ENCODE results near the gene CDC7. TPM values are rescaled to one million over a fixed set of nuclear protein-coding genes. Genes with fewer than 3 reads are reported as not detected.

Gene CDC7
- total and polyA plus RNA-seq, 9 of the 15 experiments (the other 6 are each of a cell fraction or from before 2014, with no cell fraction given): 22.3 to 66.8 (median 44.2) TPM

DNA sequence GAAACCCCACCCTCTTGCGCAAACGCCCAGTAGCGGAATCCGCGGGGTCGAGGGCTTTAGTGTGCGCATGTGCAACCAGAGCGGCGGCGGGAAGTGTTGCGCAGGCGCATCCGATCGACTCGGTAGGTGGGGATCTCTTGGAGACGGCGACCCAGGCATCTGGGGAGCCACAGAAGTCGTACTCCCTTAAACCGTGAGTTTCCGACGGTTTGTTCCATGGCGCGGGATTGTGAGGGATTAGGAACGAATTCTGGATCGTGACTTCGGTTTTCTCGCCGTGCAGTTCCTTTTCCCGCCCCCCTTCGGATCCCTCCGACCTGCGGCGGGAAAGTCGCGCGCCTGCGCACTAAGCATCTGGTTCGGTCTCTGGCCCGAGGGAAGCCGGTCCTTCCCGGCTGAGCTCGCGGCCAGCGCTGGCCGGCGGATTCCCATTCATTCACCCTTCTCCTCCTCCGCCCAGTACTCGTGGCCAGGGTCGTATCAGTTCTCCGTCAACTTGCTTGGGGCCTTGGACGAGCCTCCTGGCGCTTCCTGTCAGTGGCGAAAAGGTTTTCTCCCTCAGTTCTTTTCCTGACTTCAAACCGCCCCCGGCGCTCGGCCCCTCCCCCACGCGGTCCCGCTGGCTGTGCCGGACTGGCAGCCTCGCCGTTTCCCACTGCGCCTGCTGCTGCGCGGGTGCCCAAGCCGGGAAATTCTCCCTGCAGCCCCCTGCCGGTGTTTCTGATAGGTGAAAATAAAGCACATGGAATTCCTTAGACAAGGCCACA lies at the start of gene CDC7 (continued):
- TF ChIP-seq PCBP1 (IDR thresholded peaks at IDR 0.05; ENCODE audit: low read depth, low read length, poor library complexity, severe bottlenecking): peak; percentile 79
- TF ChIP-seq NFRKB (IDR thresholded peaks at IDR 0.05; ENCODE audit: low read depth): 0 out of 2 replicates have a peak, but pooled peaks have one; percentile 15
- TF ChIP-seq ZNF707 (CRISPR knock-in tag; conservative IDR thresholded peaks at IDR 0.05): no peak
- no peak for TF ChIP-seq MED1 (CRISPR knock-in tag; IDR thresholded peaks at IDR 0.05; ENCODE audit: borderline replicate concordance)
- peak; percentile 10; the same call in 1 of the 2 replicates for TF ChIP-seq ARID1B (IDR thresholded peaks at IDR 0.05)
- peak; percentile 52; the same call in 1 of the 2 replicates for TF ChIP-seq NFIC (IDR thresholded peaks at IDR 0.05)
- peak; percentile 75 for TF ChIP-seq MTA3 (IDR thresholded peaks at IDR 0.05; ENCODE audit: borderline replicate concordance)
- TF ChIP-seq IRF1 (CRISPR knock-in tag; IDR thresholded peaks at IDR 0.05; ENCODE audit: borderline replicate concordance): no peak
- TF ChIP-seq RFX5 (IDR thresholded peaks at IDR 0.05; ENCODE audit: low read depth, low read length): no peak
- 0 out of 2 replicates have a peak, but pooled peaks have one; percentile 26 for TF ChIP-seq ETV1 (tag; conservative IDR thresholded peaks at IDR 0.05; ENCODE audit: low read depth)
- TF ChIP-seq NRF1 (conservative IDR thresholded peaks at IDR 0.05 in 1 of 2, IDR thresholded peaks at IDR 0.05 in 1 of 2): peak; percentile 100
- no peak for TF ChIP-seq ADNP (tag; IDR thresholded peaks at IDR 0.05)
- peak; percentile 53; the same call in 1 of the 2 replicates for TF ChIP-seq FOXP4 (CRISPR knock-in tag; IDR thresholded peaks at IDR 0.05; ENCODE audit: borderline replicate concordance)
- TF ChIP-seq, protein P1, sequence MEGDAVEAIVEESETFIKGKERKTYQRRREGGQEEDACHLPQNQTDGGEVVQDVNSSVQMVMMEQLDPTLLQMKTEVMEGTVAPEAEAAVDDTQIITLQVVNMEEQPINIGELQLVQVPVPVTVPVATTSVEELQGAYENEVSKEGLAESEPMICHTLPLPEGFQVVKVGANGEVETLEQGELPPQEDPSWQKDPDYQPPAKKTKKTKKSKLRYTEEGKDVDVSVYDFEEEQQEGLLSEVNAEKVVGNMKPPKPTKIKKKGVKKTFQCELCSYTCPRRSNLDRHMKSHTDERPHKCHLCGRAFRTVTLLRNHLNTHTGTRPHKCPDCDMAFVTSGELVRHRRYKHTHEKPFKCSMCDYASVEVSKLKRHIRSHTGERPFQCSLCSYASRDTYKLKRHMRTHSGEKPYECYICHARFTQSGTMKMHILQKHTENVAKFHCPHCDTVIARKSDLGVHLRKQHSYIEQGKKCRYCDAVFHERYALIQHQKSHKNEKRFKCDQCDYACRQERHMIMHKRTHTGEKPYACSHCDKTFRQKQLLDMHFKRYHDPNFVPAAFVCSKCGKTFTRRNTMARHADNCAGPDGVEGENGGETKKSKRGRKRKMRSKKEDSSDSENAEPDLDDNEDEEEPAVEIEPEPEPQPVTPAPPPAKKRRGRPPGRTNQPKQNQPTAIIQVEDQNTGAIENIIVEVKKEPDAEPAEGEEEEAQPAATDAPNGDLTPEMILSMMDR (IDR thresholded peaks at IDR 0.05 in 2 of 3, conservative IDR thresholded peaks at IDR 0.05 in 1 of 3; ENCODE audit: insufficient read depth in 2 of 3, low read depth in 1 of 3, low read length in 3 of 3): peak; percentile 51 to 59 (median 55); a peak in 5 of 6 replicates
- no peak for TF ChIP-seq ZNF449 (CRISPR knock-in tag; IDR thresholded peaks at IDR 0.05)
- TF ChIP-seq RAD21 (CRISPR knock-in tag; conservative IDR thresholded peaks at IDR 0.05 in 1 of 2, IDR thresholded peaks at IDR 0.05 in 1 of 2): peak; percentile 24 to 28
- 0 out of 2 replicates have a peak, but pooled peaks have one; percentile 10 for TF ChIP-seq DPF2 (IDR thresholded peaks at IDR 0.05)
- peak; percentile 40; the same call in 1 of the 2 replicates for TF ChIP-seq TOE1 (IDR thresholded peaks at IDR 0.05; ENCODE audit: borderline replicate concordance)
- TF ChIP-seq TOE1 (CRISPR knock-in tag; IDR thresholded peaks at IDR 0.05; ENCODE audit: borderline replicate concordance, low read depth): peak; percentile 77; the same call in 1 of the 2 replicates
- peak; percentile 91 for TF ChIP-seq L3MBTL2 (IDR thresholded peaks at IDR 0.05)
- peak; percentile 46; the same call in 1 of the 2 replicates for TF ChIP-seq CHD2 (IDR thresholded peaks at IDR 0.05; ENCODE audit: low read depth, low read length)
